IPS-15b (cell line): ENCODE results near the gene LGALS9B.
"Not testable (repeated sequence)": the region's sequence is repeated elsewhere in the genome, so short reads cannot be mapped to it uniquely, and the experiment has no call there.

Experiments
- H3K27me3 ChIP-seq: one replicate; pipeline ENCODE4 v1.6.1; 2013; ENCODE audit warnings: low read length; ENCODE audit not compliant: control insufficient read depth, insufficient read depth
- H3K36me3 ChIP-seq: one replicate; pipeline ENCODE4 v1.6.1; 2013; ENCODE audit warnings: low read length; ENCODE audit not compliant: control insufficient read depth, insufficient read depth
- H3K4me1 ChIP-seq: one replicate; pipeline ENCODE4 v1.6.1; 2013; ENCODE audit warnings: mild to moderate bottlenecking, low read length; ENCODE audit not compliant: control insufficient read depth, insufficient read depth
- H3K4me3 ChIP-seq: one replicate; pipeline ENCODE4 v1.5.1; 2013; ENCODE audit warnings: low read depth, low read length
- H3K9ac ChIP-seq: one replicate; pipeline ENCODE4 v1.6.1; 2013; ENCODE audit warnings: low read depth, mild to moderate bottlenecking, low read length
- H3K9me3 ChIP-seq: one replicate; pipeline ENCODE4 v1.6.1; 2013; ENCODE audit warnings: mild to moderate bottlenecking, low read length; ENCODE audit not compliant: control insufficient read depth, insufficient read depth

The LGALS9B gene

DNA sequence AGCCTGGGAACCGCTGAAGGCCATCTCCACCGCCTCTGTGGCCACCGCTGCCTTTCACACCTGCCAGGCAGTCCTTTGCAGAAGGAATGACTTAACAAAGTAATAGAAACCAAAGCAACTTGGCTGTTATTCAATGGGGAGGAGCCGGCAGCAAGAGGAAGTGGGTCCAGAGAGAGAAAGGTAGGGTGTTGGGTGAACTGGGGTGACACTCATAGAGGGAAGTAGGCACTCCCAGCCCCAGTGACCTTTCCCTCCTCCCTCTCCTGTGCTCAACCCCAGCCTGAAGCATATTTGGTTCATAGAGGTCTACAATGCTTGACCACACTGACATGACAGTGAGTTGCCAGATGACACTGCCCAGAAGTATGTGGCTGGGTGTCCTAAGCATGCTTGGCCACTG lies at the start of gene LGALS9B:
TSS of gene LGALS9B (minus strand) at position 93 of the 400 bp plus-strand sequence. CDS start at position 24, 69 bp downstream.
- H3K4me1 ChIP-seq, H3K9me3 ChIP-seq, H3K4me3 ChIP-seq, H3K36me3 ChIP-seq, H3K9ac ChIP-seq, H3K27me3 ChIP-seq: not testable (repeated sequence)

DNA sequence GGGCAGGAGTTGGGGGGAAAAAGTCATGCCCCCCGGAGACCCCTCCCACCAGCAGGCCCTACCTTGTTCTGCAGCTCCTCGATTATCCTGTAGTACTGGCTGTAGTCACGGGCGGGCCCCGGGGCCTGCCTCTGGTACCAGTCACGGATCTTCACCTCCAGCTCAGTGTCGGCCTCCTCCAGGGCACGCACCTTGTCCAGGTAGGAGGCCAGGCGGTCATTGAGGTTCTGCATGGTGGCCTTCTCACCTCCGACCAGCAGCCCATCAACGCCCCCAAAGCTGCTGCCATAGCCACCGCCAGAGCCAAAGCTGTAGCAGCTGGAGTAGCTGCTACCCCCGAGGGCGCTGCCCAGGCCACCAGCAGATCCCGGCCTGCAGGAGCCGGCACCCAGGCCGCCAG lies 49.6 kb upstream of the LGALS9B start:
- not testable (repeated sequence) for H3K36me3 ChIP-seq, H3K4me3 ChIP-seq, H3K4me1 ChIP-seq, H3K27me3 ChIP-seq, H3K9me3 ChIP-seq, H3K9ac ChIP-seq

DNA sequence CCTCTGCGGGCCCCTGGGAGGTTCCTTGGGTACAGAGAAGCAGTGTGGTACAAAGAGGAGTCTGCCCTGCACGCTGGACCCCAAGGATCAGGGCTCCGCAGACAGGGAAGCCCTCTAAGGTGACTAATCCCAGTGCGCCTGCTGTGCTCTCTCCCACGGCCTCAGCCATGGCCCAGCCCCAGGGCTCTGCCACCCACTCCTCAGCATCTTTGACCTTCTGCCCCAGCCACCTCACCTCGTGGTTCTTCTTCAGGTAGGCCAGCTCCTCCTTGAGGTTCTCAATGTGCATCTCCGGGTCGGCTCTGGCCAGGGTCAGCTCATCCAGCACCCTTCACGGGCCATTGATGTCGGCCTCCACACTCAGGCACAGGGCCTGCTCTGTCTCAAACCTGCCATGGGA lies 47.8 kb upstream of the LGALS9B start:
- not testable (repeated sequence) for H3K27me3 ChIP-seq, H3K9ac ChIP-seq, H3K4me3 ChIP-seq, H3K4me1 ChIP-seq, H3K36me3 ChIP-seq, H3K9me3 ChIP-seq

DNA sequence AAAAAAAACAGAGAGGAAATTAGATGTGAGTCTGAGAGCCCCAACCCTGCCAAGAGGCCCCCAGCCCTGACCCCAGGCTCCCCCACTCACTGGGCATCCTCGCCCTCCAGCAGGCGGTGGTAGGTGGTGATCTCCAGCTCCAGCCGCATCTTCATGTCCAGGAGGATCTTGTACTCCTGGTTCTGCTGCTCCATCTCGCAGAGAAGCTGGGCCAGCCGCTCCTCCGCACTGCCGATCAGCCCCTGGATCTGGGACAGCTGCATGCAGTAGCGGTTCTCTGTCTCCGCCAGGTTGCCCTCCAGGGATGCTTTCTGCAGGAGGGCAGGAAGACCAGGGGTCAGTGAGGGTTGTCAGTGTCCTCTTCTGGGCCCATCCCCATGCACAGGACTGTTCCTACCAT lies 46.2 kb upstream of the LGALS9B start:
- not testable (repeated sequence) for H3K4me3 ChIP-seq, H3K27me3 ChIP-seq, H3K4me1 ChIP-seq, H3K36me3 ChIP-seq, H3K9me3 ChIP-seq, H3K9ac ChIP-seq

DNA sequence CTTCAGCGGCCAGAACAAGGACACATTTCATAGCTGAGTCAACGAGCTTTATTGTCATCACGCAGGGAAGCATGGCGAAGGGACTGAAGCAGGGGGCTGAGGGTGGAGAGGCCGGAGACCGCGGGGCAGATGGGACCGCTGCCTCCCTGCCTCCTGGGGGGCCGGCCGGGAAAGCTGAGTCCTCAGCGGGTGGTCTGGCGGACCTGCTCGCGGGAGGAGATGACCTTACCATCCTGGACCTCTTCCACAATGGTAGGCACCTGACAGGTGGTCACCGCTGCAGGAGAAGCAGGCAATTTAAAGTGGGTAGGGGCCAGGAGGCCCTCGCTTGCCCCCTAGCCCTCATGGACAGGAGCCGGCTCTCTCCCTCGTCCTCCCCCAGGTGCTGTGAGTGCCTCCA lies 45.0 kb upstream of the LGALS9B start:
- not testable (repeated sequence) for H3K4me1 ChIP-seq, H3K9me3 ChIP-seq, H3K9ac ChIP-seq, H3K27me3 ChIP-seq, H3K4me3 ChIP-seq, H3K36me3 ChIP-seq

DNA sequence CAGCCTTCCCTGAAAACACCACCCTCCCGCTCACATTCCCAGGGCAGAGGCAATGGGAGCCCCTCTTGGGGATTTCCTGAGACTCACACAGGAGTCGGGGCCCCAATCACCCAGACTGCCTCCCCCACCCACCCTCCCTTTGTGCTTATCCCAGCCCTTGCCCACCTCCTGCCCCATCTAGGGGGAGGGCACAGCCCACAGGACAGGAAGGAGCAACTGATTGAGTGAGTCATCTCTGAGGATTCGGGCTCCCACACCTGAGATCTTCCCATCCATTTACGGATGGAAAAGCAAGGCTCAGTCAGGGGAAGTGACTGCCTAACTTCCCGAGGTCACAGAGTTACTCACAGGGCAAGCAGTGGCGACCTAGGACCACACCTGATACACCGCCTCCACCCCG lies 44.4 kb upstream of the LGALS9B start:
- not testable (repeated sequence) for H3K4me3 ChIP-seq, H3K4me1 ChIP-seq, H3K36me3 ChIP-seq, H3K9me3 ChIP-seq, H3K9ac ChIP-seq, H3K27me3 ChIP-seq

DNA sequence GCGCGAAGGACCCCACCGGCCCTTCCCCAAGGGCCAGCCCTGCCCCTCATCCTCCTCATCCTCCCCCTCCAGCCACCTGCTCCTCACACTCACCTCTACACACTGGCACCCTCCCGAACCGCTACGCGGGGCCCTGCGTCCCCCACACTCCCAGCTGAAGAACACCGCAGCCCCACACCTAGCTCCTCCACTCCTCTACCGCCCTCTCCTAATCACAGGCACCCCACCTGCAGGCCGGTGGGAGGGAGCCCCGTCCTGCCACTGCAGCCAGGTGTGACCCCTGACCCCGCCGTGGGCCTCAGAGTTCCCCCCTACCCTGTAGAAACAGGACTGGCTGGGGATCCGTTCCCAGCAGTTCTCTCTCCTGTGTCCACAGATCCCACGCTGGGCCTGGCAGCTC lies 38.0 kb upstream of the LGALS9B start:
- not testable (repeated sequence) for H3K9me3 ChIP-seq, H3K27me3 ChIP-seq, H3K9ac ChIP-seq, H3K4me3 ChIP-seq, H3K36me3 ChIP-seq, H3K4me1 ChIP-seq

DNA sequence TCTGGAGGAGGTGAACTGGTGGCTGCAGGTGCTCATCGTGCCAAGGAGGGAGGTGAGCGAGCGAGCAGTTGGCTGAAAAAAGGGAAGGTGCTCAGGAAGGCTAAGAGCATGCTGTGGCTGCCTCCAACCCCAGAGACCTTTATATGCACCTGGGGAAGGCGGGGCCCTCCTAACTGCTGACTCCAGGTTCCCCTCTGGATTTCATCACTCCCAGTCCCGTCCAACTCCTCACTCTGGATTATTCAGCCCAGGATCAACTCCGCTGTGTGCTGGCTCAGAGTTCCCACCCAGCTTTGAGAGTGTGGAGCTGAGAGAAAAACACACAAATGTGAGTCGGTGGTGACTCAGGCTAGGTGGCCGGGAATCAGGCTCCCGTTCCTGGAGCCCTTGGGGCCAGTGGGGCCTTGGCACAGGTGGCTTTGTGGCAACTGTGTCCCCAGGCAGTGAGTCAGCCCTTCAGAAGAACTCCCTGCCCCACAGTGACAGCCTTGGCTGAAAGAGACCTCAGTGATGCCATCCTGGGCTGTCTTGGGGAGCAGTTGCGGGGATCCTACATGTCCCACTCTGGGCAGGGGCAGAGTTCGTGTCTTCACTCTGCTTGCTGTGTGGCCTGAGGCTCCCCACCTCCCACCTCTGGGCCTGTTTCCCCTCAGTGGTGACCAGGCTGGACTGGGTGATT lies 37.2 kb upstream of the LGALS9B start:
- H3K4me3 ChIP-seq, H3K9me3 ChIP-seq, H3K27me3 ChIP-seq, H3K36me3 ChIP-seq, H3K9ac ChIP-seq, H3K4me1 ChIP-seq: not testable (repeated sequence)

DNA sequence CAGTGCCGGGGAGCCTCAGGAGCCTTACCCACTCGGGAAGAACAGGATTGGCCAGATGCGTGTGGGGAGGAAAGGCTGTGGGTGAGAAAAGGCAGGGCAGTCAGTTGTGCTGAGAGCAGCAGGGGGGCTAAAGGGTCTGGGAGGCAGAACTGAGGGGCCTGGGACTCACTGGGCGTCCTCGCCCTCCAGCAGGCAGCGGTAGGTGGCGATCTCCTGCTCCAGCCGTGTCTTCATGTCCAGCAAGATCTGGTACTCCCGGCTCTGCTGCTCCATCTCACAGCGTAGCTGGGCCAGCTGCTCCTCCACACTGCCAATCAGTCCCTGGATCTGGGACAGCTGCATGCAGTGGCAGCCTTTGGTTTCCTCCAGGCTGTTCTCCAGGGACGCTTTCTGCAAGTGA lies 34.6 kb upstream of the LGALS9B start:
- not testable (repeated sequence) for H3K4me1 ChIP-seq, H3K9me3 ChIP-seq, H3K9ac ChIP-seq, H3K27me3 ChIP-seq, H3K4me3 ChIP-seq, H3K36me3 ChIP-seq

DNA sequence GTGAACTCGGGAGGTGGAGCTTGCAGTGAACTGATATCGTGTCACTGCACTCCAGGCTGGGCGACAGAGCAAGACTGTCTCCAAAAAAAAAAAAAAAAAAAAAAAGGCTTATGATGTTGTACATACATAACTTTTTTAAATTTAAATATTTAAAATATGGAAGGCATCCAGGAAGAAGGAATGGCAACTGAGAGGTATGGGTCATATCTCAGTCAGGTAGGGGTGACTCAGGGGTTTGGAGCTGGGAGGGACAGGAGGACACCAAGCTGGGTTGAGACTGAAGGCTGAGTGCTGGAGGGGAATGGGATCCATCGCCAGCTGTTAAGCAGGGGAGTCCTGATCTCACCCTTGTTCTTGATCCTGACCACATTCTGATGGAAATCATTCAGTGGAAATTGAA lies 33.0 kb upstream of the LGALS9B start:
- H3K27me3 ChIP-seq, H3K4me3 ChIP-seq, H3K36me3 ChIP-seq, H3K4me1 ChIP-seq, H3K9ac ChIP-seq, H3K9me3 ChIP-seq: not testable (repeated sequence)

DNA sequence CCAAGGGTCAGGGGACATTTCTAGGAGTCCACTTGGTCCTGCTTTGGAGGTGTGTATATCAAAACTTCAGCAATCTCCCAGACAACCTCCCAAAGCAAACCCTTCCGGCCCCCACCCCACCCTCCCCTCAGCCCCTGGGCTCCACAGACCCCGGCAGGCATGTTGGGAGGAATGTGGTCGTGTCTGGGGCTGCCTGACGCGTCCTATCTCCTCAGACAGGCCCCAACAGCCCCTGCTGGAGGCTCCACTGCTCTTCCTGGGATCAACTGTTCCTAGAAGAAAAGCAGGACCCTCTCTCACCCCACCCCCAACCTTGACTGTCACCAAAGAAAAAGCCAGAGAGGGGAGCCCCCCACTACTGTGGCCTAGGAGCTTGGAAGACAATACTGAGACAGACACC lies 28.1 kb upstream of the LGALS9B start:
- H3K4me1 ChIP-seq, H3K9me3 ChIP-seq, H3K27me3 ChIP-seq, H3K9ac ChIP-seq, H3K4me3 ChIP-seq, H3K36me3 ChIP-seq: not testable (repeated sequence)

DNA sequence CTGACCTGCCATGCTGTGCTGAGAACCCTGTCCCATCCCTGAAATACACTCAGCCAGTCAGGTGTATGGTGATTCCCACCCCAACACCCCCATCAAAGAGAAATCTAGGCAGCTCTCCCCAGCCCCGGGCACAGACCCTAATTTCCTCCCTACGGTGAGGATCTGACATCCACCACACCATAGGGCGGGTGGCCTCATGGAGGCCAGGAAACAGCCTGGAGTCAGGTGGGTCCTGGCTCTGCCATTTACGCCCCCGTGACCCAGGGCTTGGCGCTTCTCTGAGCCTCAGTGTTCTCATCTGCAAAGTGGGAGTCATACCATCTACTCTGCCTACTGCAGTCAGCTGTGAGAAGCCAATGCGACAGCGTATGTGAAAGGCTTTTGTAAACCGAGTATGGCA lies 27.4 kb upstream of the LGALS9B start:
- H3K27me3 ChIP-seq, H3K9me3 ChIP-seq, H3K4me1 ChIP-seq, H3K4me3 ChIP-seq, H3K36me3 ChIP-seq, H3K9ac ChIP-seq: not testable (repeated sequence)

DNA sequence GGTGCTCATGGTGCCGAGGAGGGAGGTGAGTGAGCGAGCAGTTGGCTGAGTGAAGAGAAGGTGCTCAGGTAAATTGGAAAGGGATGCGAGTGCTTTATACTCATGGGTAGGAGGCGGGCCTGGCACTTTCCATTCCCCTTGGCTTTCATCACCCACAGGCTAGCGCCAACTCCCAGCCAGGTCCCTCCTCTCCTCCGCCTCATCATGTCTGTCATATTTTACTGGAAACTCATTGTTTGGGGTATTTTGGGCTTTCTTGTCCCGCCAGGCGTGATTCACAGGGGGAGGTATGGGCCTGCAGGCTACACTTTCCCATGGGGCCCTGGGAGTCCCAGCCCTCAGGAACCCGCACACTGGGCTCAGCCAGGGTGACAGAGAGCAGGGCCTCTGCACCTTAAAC lies 26.8 kb upstream of the LGALS9B start:
- not testable (repeated sequence) for H3K9me3 ChIP-seq, H3K9ac ChIP-seq, H3K4me1 ChIP-seq, H3K36me3 ChIP-seq, H3K4me3 ChIP-seq, H3K27me3 ChIP-seq
